H1 (cell line): ENCODE measurements around the gene CALD1. TPM values are rescaled to one million over a fixed set of nuclear protein-coding genes. Genes with fewer than 3 reads are reported as not detected.

Experiments
- CTCF ChIA-PET: fragments of 300-600 bp; sonication (Branson Sonifier 250); formaldehyde crosslinking; loops from one replicate; lab custom pipeline; 2021; ENCODE audit not compliant: partially characterized antibody; lab: Charles Lee
- POLR2A ChIA-PET: fragments of 300-600 bp; sonication (Branson Sonifier 250); formaldehyde crosslinking; loops from one replicate; lab custom pipeline; 2021; ENCODE audit warnings: inconsistent platforms; ENCODE audit not compliant: partially characterized antibody; lab: Charles Lee
- DNase-seq, 2 experiments: peaks; one replicate each; pipeline versions ENCODE4 v3.0.0 to v3.0.0-alpha.2; 2010 to 2022; ENCODE audit warnings: low spot score in 2 of 2, low read depth in 1 of 2, mixed read lengths in 1 of 2
- FAIRE-seq: peaks from 2 replicates; lab custom pipeline; 2011; peaks lifted over from hg19 to GRCh38; lab: Jason Lieb, UNC
- H2AFZ ChIP-seq: 2 replicates; pipeline ENCODE4 v1.8.1; 2012; ENCODE audit warnings: low read length, inconsistent platforms
- H2AK5ac ChIP-seq: 2 replicates; pipeline ENCODE4 v1.6.1; 2013; ENCODE audit warnings: low read depth, low read length
- H2BK120ac ChIP-seq: replicated peaks from 2 replicates; pipeline ENCODE3; 2013; ENCODE audit warnings: low read depth, low read length, inconsistent platforms
- H2BK12ac ChIP-seq: 2 replicates; pipeline ENCODE4 v1.6.1; 2013; ENCODE audit warnings: low read depth, low read length
- H2BK15ac ChIP-seq: 2 replicates; pipeline ENCODE4 v1.6.1; 2013; ENCODE audit warnings: low read length
- H2BK20ac ChIP-seq: 2 replicates; pipeline ENCODE4 v1.6.1; 2013; ENCODE audit warnings: low read length
- H2BK5ac ChIP-seq: 2 replicates; pipeline ENCODE4 v1.6.1; 2013; ENCODE audit warnings: low read depth, low read length
- H3K14ac ChIP-seq: 2 replicates; pipeline ENCODE4 v1.6.1; 2013; ENCODE audit warnings: inconsistent platforms; ENCODE audit not compliant: insufficient read length
- H3K18ac ChIP-seq: 2 replicates; pipeline ENCODE4 v1.6.1; 2013; ENCODE audit warnings: low read length; ENCODE audit errors: extremely low read depth
- H3K23ac ChIP-seq: 2 replicates; pipeline ENCODE4 v1.6.1; 2013; ENCODE audit warnings: inconsistent platforms; ENCODE audit not compliant: insufficient read length
- H3K23me2 ChIP-seq: 2 replicates; pipeline ENCODE4 v1.6.1; 2013; ENCODE audit warnings: low read depth, low read length
- H3K27ac ChIP-seq: 2 replicates; pipeline ENCODE4 v1.6.1; 2011; ENCODE audit warnings: low read depth, low read length, inconsistent platforms
- H3K27me3 ChIP-seq, 4 experiments: replicated peaks in 1 of 4; 1 replicate in 1 of 4; 2 replicates in 3 of 4; pipeline versions ENCODE4 v1.6.1 to v1.8.1; 2011 to 2013; ENCODE audit warnings: low read length in 3 of 4, mild to moderate bottlenecking in 3 of 4, inconsistent platforms in 2 of 4, mixed read lengths in 2 of 4, moderate library complexity in 1 of 4; ENCODE audit not compliant: control insufficient read depth in 3 of 4, insufficient read depth in 3 of 4; ENCODE audit errors: extremely low read depth in 1 of 4
- H3K36me3 ChIP-seq, 4 experiments: 2 replicates each; pipeline versions ENCODE4 v1.6.1 to v1.8.1; 2011 to 2013; ENCODE audit warnings: mild to moderate bottlenecking in 4 of 4, low read length in 3 of 4, moderate library complexity in 2 of 4, control low read depth in 1 of 4, inconsistent platforms in 1 of 4; ENCODE audit not compliant: insufficient read depth in 4 of 4, control insufficient read depth in 2 of 4
- H3K4ac ChIP-seq: replicated peaks from 2 replicates; pipeline ENCODE3; 2013; ENCODE audit warnings: low read length, low read depth, mixed read lengths, inconsistent platforms; ENCODE audit not compliant: insufficient read length
- H3K4me1 ChIP-seq, 4 experiments: replicated peaks in 1 of 4; 1 replicate in 1 of 4; 2 replicates in 3 of 4; pipeline versions ENCODE4 v1.6.1 to v1.8.1; 2011 to 2013; ENCODE audit warnings: low read length in 3 of 4, inconsistent platforms in 2 of 4, mixed read lengths in 1 of 4; ENCODE audit not compliant: insufficient read depth in 4 of 4, control insufficient read depth in 3 of 4
- H3K4me2 ChIP-seq, 2 experiments: 2 replicates each; pipeline versions ENCODE4 v1.6.1 to v1.8.1; 2011 to 2013; ENCODE audit warnings: low read depth in 2 of 2, low read length in 2 of 2, control low read depth in 1 of 2, inconsistent platforms in 1 of 2, mild to moderate bottlenecking in 1 of 2; ENCODE audit not compliant: insufficient read depth in 1 of 2
- H3K4me3 ChIP-seq, 4 experiments: fragments of 200-600, 300-600 bp in 1 of 4; sonication (generic), shearing (Covaris generic), sonication (Bioruptor Twin) in 1 of 4; 2 replicates each; pipeline versions ENCODE4 v1.5.1 to v1.8.1; 2011 to 2016; ENCODE audit warnings: low read length in 4 of 4, low read depth in 3 of 4, control low read depth in 2 of 4, inconsistent platforms in 2 of 4, mild to moderate bottlenecking in 2 of 4, mixed read lengths in 1 of 4, moderate library complexity in 1 of 4; ENCODE audit not compliant: insufficient read depth in 2 of 4; ENCODE audit errors: extremely low read depth in 1 of 4
- H3K56ac ChIP-seq: replicated peaks from 2 replicates; pipeline ENCODE3; 2013; ENCODE audit warnings: low read depth, mild to moderate bottlenecking, mixed read lengths, low read length, inconsistent platforms; ENCODE audit not compliant: insufficient read length
- H3K79me1 ChIP-seq: 2 replicates; pipeline ENCODE4 v1.6.1; 2013; ENCODE audit warnings: low read depth, low read length, control low read depth
- H3K79me2 ChIP-seq, 2 experiments: 2 replicates each; pipeline versions ENCODE4 v1.6.1 to v1.8.1; 2012 to 2013; ENCODE audit warnings: low read length in 2 of 2, mild to moderate bottlenecking in 2 of 2, inconsistent platforms in 1 of 2; ENCODE audit not compliant: insufficient read depth in 2 of 2, control insufficient read depth in 1 of 2
- H3K9ac ChIP-seq, 4 experiments: replicated peaks in 1 of 4; 1 replicate in 1 of 4; 2 replicates in 3 of 4; pipeline versions ENCODE4 v1.6.1 to v1.8.1; 2011 to 2013; ENCODE audit warnings: low read depth in 3 of 4, low read length in 3 of 4, control low read depth in 2 of 4, mild to moderate bottlenecking in 2 of 4, moderate library complexity in 2 of 4, inconsistent platforms in 1 of 4; ENCODE audit errors: extremely low read depth in 1 of 4
- H3K9me3 ChIP-seq, 2 experiments: 2 replicates each; pipeline versions ENCODE4 v1.6.1 to v1.8.1; 2012 to 2013; ENCODE audit warnings: mild to moderate bottlenecking in 2 of 2, moderate library complexity in 2 of 2, control low read depth in 1 of 2, inconsistent platforms in 1 of 2, low read depth in 1 of 2, low read length in 1 of 2, mixed read lengths in 1 of 2; ENCODE audit not compliant: insufficient read depth in 2 of 2
- H4K20me1 ChIP-seq, 2 experiments: replicated peaks in 1 of 2; 2 replicates each; pipeline versions ENCODE3 to v1.8.1; 2011 to 2013; ENCODE audit warnings: inconsistent platforms in 2 of 2, low read length in 2 of 2, mild to moderate bottlenecking in 1 of 2; ENCODE audit not compliant: insufficient read depth in 2 of 2, control insufficient read depth in 1 of 2
- H4K5ac ChIP-seq: 2 replicates; pipeline ENCODE4 v1.6.1; 2013; ENCODE audit warnings: low read length, low read depth, mixed read lengths, inconsistent platforms; ENCODE audit not compliant: insufficient read length
- H4K8ac ChIP-seq: 2 replicates; pipeline ENCODE4 v1.8.0; 2013; ENCODE audit warnings: mild to moderate bottlenecking, moderate library complexity, low read length, inconsistent platforms; ENCODE audit not compliant: insufficient read depth; ENCODE audit errors: extremely low read depth
- H4K91ac ChIP-seq: replicated peaks from 2 replicates; pipeline ENCODE3; 2013; ENCODE audit warnings: low read length, mixed read lengths, inconsistent platforms; ENCODE audit not compliant: insufficient read length
- FOSL1 ChIP-seq: IDR thresholded peaks from 2 replicates; pipeline ENCODE4 v1.6.1; 2011; ENCODE audit warnings: mild to moderate bottlenecking, low read depth, low read length, moderate library complexity; ENCODE audit not compliant: insufficient read depth
- TEAD4 ChIP-seq: IDR thresholded peaks from 2 replicates; pipeline ENCODE4 v1.6.1; 2012; ENCODE audit warnings: low read depth, low read length, inconsistent platforms, mixed read lengths
- WGBS, 2 experiments: shearing (Covaris generic) in 1 of 2; methylation state at CpG; one replicate each; pipeline versions ENCODE4 v1.1.6 to v1.1.7; 2013 to 2015; ENCODE audit warnings: low lambda C conversion rate in 2 of 2, mixed read lengths in 2 of 2, inconsistent platforms in 1 of 2, low coverage in 1 of 2, missing lambda C conversion rate in 1 of 2; ENCODE audit not compliant: insufficient replicate concordance in 2 of 2, insufficient coverage in 1 of 2, insufficient read length in 1 of 2; ENCODE audit errors: extremely low coverage in 1 of 2, missing lambda C conversion rate in 1 of 2; 5-methylcytosine and 5-hydroxymethylcytosine counted together
- polyA plus RNA-seq, 7 experiments: library from polyadenylated mRNA; depleted of rRNA in 3 of 7; stranded (reverse) in 5 of 7; unstranded in 2 of 7; fragments of >200 nt in 5 of 7; fragments of 200-250 nt in 2 of 7; gene quantifications; 1 replicate in 5 of 7; 2 replicates in 1 of 7; 4 replicates in 1 of 7; pipeline versions ENCODE4 v1.2.1 to v1.2.3, GENCODE V29; 2011 to 2013; ENCODE audit warnings: missing spikeins in 2 of 7, mixed read lengths in 2 of 7
- total RNA-seq: library from RNA; stranded (reverse); fragmentation: NEBNext Ultra II Directional; extraction: Animal tissue kit (Norgen Biotek cat#: 25700); gene quantifications from 2 replicates; pipeline ENCODE4 v1.2.1, GENCODE V29; 2021

CALD1 gene
- total and polyA plus RNA-seq, 2 of the 8 experiments (the other 6 are each of a cell fraction or from before 2014, with no cell fraction given), result 34.3 to 177 TPM

DNA sequence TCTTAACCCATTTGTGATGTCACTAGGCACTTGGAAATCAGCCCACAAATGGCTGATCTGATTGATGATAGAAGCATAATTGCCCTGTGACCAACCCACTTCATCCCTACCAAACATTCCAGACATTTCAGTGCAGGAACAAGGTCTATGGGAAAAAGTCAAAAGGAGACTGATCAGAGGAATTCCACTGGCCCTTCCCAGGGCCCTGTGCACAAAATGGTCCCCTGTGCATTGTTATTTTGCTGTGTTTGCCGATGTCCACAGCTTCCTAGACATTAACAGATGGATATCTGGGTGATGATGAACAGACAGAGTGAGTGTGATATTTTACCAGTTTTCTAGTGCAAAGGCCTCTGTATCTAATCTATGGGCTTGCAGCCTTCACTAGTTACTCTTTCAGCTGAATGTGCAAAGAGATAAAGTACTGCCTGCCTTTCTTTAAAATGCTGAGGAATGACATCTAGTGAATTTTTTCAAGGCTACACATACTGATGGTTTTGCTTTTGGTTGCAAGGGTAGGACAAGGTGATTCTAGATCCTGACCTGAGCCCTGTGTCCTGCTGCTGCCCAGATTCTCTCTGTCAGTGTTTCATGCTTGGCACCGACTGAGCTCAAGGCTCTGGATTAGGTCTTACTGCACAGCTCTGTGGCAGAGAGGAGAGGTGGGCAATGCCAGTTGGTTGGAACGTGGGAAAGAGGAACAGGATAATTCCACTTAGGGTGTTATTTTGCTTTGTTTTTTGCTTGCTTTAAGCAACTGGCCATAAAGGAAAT lies 55.4 kb downstream of the CALD1 start:
- H2AFZ ChIP-seq, result no peak overlapping the region
- no peaks in the 10 kb centered on the region for H3K23me2 ChIP-seq
- H3K14ac ChIP-seq, result no peak overlapping the region
- H3K9me3 ChIP-seq, result no peaks in the 10 kb centered on the region
- FAIRE-seq (no peak), DNase-seq (no peak)
- no peak overlapping the region for H3K4ac ChIP-seq
- WGBS, 2 experiments, result 95% methylated on average over 3 of the region's 3 CpGs; no CpG with 5 or more reads in 1 of the 2 experiments
- TF ChIP-seq TEAD4 (0 out of 2 replicates have a peak, but pooled peaks have one; percentile 2), FOSL1 (no peak)
- H3K4me2 ChIP-seq, result no peak overlapping the region
- H3K9ac ChIP-seq, result no peak overlapping the region
- H4K5ac ChIP-seq, result no peak overlapping the region
- H4K91ac ChIP-seq, result no peak overlapping the region
- H2BK15ac ChIP-seq, result no peak overlapping the region
- no peak overlapping the region for H3K18ac ChIP-seq
- no peak overlapping the region for H3K27ac ChIP-seq
- CTCF ChIA-PET, result interaction anchor here (1.1 to 1.9 kb wide), 2 partner anchors 10 to 119 kb away, joined by 3 to 5 read pairs; no protein-coding TSS in a partner anchor
- no peaks in the 10 kb centered on the region for H3K79me1 ChIP-seq
- H4K8ac ChIP-seq, result no peak overlapping the region
- H2AK5ac ChIP-seq, result no peak overlapping the region
- H4K20me1 ChIP-seq, result no peaks in the 10 kb centered on the region
- no peaks in the 10 kb centered on the region for H3K27me3 ChIP-seq
- no peak overlapping the region for H2BK120ac ChIP-seq
- POLR2A ChIA-PET, result no interaction called here
- no peak overlapping the region for H2BK12ac ChIP-seq
- no peak overlapping the region for H3K56ac ChIP-seq
- H3K4me3 ChIP-seq, result no peak overlapping the region
- H2BK5ac ChIP-seq, result no peak overlapping the region
- H2BK20ac ChIP-seq, result no peak overlapping the region
- H3K79me2 ChIP-seq, result no peaks in the 10 kb centered on the region
- H3K4me1 ChIP-seq, result no peaks in the 10 kb centered on the region
- no peaks in the 10 kb centered on the region for H3K36me3 ChIP-seq
- H3K23ac ChIP-seq, result no peak overlapping the region
